B cell (primary cell): Measurements from ENCODE around the gene CCT8L2.
"Not testable (repeated sequence)": the region's sequence is repeated elsewhere in the genome, so short reads cannot be mapped to it uniquely, and the experiment has no call there.

Experiments used
- EZH2 ChIP-seq: IDR thresholded peaks from 2 replicates; pipeline ENCODE4 v1.6.1; 2012; ENCODE audit warnings: borderline replicate concordance, low read depth, mild to moderate bottlenecking, moderate library complexity, low read length; ENCODE audit not compliant: insufficient read depth, poor library complexity, severe bottlenecking
- TF ChIP-seq, protein P1 (sequence below): fragments of 200-600 bp; IDR thresholded peaks from one replicate; pipeline ENCODE4 v1.8.0; 2022; ENCODE audit warnings: antibody characterized with exemption, mild to moderate bottlenecking

DNA sequence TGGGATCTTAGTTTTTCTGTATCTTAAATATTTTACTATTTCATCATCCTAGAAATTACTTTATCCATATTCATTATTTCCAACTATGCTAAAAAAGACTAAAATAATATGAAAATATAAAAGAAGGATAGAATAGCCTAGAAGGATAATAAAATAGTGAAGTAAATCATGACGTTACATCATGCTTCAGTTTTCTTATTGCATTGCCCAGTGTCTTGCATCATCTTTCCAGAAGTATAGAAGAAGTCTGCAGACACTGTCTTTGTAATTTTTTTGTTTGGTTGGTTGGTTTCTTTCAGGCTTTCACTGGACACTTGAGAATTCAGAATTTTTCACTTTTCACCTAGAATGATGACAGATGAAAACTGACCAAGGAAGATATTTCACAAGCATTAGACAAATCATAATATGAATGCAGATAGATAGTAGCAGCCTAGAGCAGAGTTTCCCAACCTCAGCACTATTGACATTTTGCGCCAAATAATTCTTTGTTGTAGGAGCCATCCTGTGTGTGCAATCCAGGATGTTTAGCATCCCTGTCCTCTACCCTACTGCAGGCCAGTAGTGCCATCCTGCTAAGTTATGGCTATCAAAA is 23.3 kb downstream of the CCT8L2 start:
- TF ChIP-seq, protein P1, sequence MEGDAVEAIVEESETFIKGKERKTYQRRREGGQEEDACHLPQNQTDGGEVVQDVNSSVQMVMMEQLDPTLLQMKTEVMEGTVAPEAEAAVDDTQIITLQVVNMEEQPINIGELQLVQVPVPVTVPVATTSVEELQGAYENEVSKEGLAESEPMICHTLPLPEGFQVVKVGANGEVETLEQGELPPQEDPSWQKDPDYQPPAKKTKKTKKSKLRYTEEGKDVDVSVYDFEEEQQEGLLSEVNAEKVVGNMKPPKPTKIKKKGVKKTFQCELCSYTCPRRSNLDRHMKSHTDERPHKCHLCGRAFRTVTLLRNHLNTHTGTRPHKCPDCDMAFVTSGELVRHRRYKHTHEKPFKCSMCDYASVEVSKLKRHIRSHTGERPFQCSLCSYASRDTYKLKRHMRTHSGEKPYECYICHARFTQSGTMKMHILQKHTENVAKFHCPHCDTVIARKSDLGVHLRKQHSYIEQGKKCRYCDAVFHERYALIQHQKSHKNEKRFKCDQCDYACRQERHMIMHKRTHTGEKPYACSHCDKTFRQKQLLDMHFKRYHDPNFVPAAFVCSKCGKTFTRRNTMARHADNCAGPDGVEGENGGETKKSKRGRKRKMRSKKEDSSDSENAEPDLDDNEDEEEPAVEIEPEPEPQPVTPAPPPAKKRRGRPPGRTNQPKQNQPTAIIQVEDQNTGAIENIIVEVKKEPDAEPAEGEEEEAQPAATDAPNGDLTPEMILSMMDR = not testable (repeated sequence)
- not testable (repeated sequence) for TF ChIP-seq EZH2
